Lower leg skin (tissue), 4 donors: Measurements from ENCODE around the gene ZGRF1. TPM values are rescaled to one million over a fixed set of nuclear protein-coding genes. Genes with fewer than 3 reads are reported as not detected.
"Not testable (repeated sequence)": the region's sequence is repeated elsewhere in the genome, so short reads cannot be mapped to it uniquely, and the experiment has no call there.

ENCODE experiments used
- DNase-seq, 2 donors: peaks; one replicate each; pipeline ENCODE4 v3.0.0-alpha.2; 2019; ENCODE audit warnings: low spot score in 2 of 2
- H3K4me3 ChIP-seq: fragments of 200-600 bp; sonication (generic); 2 replicates; pipeline ENCODE4 v1.5.1; 2017; ENCODE audit warnings: mild to moderate bottlenecking, low read depth; ENCODE audit not compliant: poor library complexity, severe bottlenecking
- POLR2A ChIP-seq, 2 donors: fragments of 450-650 bp; IDR thresholded peaks; one replicate each; pipeline ENCODE4 v1.6.1; 2016 to 2017; ENCODE audit warnings: antibody characterized with exemption in 2 of 2, mild to moderate bottlenecking in 1 of 2, moderate library complexity in 1 of 2
- WGBS, 2 donors: methylation state at CpG; one replicate each; pipeline ENCODE4 v1.1.5; 2018; 5-methylcytosine and 5-hydroxymethylcytosine counted together
- intact Hi-C: fragments of 100-400 bp; cut with DNase I; formaldehyde crosslinking; loops from one replicate; pipeline ENCODE4 v1.15.0; 2023; ENCODE audit warnings: low total_unique reads
- total RNA-seq, 4 donors: library from RNA; depleted of rRNA; stranded (reverse); fragments of >200 nt; gene quantifications; one replicate each; pipeline ENCODE4 v1.1.0, GENCODE V29; 2016
- TF ChIP-seq, protein P1 (sequence below), 3 donors: fragments of 450-650 bp; IDR thresholded peaks; one replicate each; pipeline ENCODE4 v1.5.1; 2016; ENCODE audit warnings: antibody characterized with exemption in 3 of 3, mild to moderate bottlenecking in 3 of 3, moderate library complexity in 2 of 3

The ZGRF1 gene
- total RNA-seq, 4 donors from 2014 or later = 1.6 to 3.9 (median 2.4) TPM

DNA sequence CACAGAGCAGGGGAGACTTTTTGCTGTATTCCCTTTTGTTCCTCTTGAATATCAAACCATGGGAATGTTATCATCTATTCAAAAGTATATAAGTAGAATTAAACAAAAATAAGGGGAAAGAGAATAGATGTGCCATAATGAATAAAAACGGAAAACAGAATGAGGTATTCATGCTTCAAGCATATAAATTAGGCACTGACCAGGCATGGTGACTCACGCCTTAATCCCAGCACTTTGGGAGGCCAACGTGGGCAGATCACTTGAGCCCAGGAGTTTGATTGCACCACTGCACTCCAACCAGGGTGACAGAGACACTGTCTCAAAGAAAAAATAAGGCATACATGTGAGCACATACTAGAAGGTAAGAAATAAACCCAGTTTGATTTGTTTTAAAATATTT is 104.4 kb downstream of the ZGRF1 start:
- TF ChIP-seq, protein P1, sequence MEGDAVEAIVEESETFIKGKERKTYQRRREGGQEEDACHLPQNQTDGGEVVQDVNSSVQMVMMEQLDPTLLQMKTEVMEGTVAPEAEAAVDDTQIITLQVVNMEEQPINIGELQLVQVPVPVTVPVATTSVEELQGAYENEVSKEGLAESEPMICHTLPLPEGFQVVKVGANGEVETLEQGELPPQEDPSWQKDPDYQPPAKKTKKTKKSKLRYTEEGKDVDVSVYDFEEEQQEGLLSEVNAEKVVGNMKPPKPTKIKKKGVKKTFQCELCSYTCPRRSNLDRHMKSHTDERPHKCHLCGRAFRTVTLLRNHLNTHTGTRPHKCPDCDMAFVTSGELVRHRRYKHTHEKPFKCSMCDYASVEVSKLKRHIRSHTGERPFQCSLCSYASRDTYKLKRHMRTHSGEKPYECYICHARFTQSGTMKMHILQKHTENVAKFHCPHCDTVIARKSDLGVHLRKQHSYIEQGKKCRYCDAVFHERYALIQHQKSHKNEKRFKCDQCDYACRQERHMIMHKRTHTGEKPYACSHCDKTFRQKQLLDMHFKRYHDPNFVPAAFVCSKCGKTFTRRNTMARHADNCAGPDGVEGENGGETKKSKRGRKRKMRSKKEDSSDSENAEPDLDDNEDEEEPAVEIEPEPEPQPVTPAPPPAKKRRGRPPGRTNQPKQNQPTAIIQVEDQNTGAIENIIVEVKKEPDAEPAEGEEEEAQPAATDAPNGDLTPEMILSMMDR (IDR thresholded peaks at IDR 0.05) = no peak
- TF ChIP-seq POLR2A (IDR thresholded peaks at IDR 0.05) = no peak
- intact Hi-C loops = no loop called here
- DNase-seq = no peak
- WGBS, 2 donors = 65 to 76% methylated on average over 3 of the region's 3 CpGs
- no peak overlapping the region for H3K4me3 ChIP-seq

DNA sequence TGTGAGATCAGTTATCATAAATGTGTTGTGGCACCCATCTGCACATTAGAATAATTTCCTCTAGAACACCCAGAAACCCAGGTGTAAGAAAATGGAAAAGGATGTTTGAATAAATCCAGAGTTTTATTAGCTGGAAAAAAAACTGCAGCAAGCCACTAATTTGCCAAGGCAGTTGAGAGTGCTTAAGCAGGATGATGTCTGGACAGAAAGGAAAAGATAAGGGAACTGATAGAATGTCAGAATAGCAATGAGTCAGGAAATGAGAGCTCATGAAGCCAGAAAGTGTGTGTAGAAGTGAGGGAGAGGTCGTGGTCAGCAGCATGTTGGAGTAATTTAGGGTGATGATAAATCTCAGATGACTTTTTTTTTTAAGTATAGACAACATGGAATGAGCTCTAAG is 105.6 kb downstream of the ZGRF1 start:
- no peak overlapping the region for H3K4me3 ChIP-seq
- no peak for DNase-seq
- WGBS, 2 donors = 23 to 29% methylated on average over 1 of the region's 1 CpG
- intact Hi-C loops = no loop called here
- no peak for TF ChIP-seq POLR2A (IDR thresholded peaks at IDR 0.05)
- TF ChIP-seq, protein P1 (IDR thresholded peaks at IDR 0.05) = no peak

DNA sequence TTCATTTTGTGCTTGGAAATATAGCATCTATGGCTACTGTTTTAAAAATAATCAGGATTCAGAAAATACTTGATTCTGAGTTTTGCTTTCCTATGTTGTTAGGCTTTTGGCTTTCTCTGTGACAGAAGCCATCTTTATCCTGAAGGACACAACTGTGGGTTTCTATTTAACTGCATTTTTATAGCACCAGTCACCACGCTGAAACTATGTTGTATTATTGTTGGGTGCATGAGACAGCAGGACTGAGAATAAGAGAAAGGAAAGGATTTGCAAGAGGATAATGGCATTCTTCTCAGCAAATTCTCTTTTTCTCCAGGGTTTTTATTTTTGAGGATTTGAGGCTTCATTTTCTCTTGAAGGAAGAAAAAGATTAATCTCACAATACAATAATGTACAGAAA is 110.6 kb downstream of the ZGRF1 start:
- intact Hi-C loops = no loop called here
- H3K4me3 ChIP-seq = no peak overlapping the region
- 70 to 75% methylated on average over 1 of the region's 1 CpG for WGBS, 2 donors
- TF ChIP-seq, protein P1 (IDR thresholded peaks at IDR 0.05) = no peak
- no peak for TF ChIP-seq POLR2A (IDR thresholded peaks at IDR 0.05)
- DNase-seq = no peak

DNA sequence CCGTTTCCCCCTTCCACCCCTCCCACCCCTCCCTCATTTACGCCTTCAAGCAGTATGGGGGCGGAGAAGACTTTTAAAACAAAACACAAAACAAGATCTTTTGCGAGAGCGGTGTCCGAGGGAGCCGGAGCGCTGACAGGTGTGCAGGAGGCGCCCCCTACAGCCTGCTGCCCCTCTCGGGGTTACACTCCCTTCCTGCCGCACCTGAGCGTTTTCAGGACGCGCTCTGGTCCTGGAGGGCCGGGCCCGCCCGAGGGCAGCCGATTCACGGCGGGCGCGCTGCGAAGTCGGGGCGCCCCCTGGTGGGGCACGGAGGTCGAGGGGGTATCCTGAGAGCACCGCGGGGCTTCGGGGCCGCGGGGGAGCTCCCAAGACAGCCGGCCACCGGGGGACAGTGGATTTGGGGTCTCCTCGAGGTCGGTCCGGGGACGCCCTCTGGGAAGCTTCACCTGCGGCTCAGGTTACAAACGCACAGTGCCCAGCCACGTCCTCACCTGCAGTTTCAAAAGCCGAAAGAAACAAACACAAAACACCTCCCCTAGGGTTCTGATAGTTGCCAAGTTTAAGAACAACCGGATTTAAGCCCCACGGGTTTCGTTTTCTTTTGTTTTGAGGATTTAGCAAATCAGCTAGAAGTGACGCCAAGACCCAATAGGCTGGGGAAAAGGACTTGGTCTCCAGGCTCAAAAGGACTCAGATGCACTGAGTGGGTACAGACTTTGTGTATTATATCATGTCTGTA is 112.8 kb downstream of the ZGRF1 start:
- no peak for DNase-seq
- 2 to 7% methylated on average over 28 to 46 of the region's 46 CpGs for WGBS, 2 donors
- intact Hi-C loops = no loop called here
- TF ChIP-seq, protein P1 (IDR thresholded peaks at IDR 0.05) = no peak
- TF ChIP-seq POLR2A (IDR thresholded peaks at IDR 0.05) = no peak
- H3K4me3 ChIP-seq = peak overlapping the region; percentile 1

DNA sequence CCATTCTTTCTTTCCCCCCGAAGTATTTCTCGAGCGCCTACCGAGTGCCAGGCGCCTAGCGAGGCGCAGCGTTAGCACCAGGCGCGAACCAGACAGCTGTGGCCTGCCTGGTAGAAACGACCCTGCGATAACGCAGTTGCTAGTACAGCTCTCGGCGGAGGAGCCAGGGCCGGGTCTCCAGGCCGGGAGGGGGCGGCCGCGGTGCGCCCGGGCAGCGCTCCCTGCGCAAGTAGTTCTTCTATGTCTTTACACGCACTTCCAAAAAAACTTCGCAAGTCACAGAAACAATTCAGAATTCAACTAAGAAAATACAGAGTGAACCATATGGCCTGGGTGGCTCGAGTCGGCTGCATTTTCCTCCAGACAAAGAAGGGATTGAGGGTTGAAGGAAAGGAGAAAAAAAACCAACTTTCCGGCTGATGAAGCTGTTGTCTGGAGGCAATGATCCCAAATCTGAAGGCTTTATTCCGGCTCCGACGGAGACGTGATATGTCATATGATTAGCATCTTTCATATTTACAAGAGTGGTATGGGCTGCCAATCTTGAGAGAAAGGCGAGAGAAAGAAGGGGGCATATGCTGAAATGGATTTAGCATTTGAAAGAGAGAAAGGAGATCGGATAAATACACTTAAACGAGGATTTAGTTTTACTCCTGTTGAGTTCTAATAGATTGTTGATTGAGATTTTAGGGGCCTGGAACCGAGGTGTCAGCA is 113.5 kb downstream of the ZGRF1 start:
- H3K4me3 ChIP-seq = no peak overlapping the region
- intact Hi-C loops = no loop called here
- DNase-seq = no peak
- WGBS, 2 donors = 7 to 9% methylated on average over 37 of the region's 37 CpGs
- TF ChIP-seq, protein P1 (IDR thresholded peaks at IDR 0.05) = no peak
- no peak for TF ChIP-seq POLR2A (IDR thresholded peaks at IDR 0.05)

DNA sequence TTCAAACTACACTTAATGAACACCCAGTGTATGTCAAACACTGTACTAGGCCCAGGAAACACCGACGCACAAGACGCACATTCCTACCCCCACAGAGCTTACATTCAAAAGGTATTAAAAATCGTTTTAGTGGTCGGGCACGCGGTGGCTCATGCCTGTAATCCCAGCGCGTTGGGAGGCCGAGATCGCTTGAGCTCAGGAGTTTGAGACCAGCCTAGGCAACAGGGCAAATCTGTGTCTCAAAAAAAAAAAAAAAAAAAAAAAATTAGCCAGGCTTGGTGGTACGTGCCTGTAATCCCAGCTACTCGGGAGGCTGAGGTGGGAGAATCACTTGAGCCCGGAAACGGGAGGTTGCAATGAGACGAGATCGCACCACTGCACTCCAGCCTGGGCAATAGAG is 114.3 kb downstream of the ZGRF1 start:
- H3K4me3 ChIP-seq, intact Hi-C loops, DNase-seq: not testable (repeated sequence)
- 14 to 17% methylated on average over 17 of the region's 17 CpGs for WGBS, 2 donors
